Neural crest cell (in vitro differentiated cells): ENCODE data around the gene SLAMF6. TPM values are rescaled to one million over a fixed set of nuclear protein-coding genes. Genes with fewer than 3 reads are reported as not detected.

Experiments used
- DNase-seq: peaks from one replicate; pipeline ENCODE4 v3.0.0; 2021; ENCODE audit warnings: low read depth, mixed read lengths, low spot score
- H3K27ac Mint-ChIP-seq: one replicate; pipeline ENCODE4 v1.8.0; 2021; ENCODE audit warnings: mild to moderate bottlenecking, mixed read lengths; ENCODE audit not compliant: unreplicated experiment
- H3K27me3 Mint-ChIP-seq: 2 replicates; pipeline ENCODE4 v1.8.0; 2021; ENCODE audit warnings: low read depth, mild to moderate bottlenecking, mixed read lengths
- H3K36me3 Mint-ChIP-seq: 2 replicates; pipeline ENCODE4 v1.8.0; 2021; ENCODE audit warnings: low read depth, mild to moderate bottlenecking, mixed read lengths
- H3K4me1 Mint-ChIP-seq: 2 replicates; pipeline ENCODE4 v1.8.0; 2021; ENCODE audit warnings: mixed read lengths
- H3K4me3 Mint-ChIP-seq: one replicate; pipeline ENCODE4 v1.8.0; 2021; ENCODE audit warnings: mild to moderate bottlenecking, mixed read lengths
- H3K9me3 Mint-ChIP-seq: 2 replicates; pipeline ENCODE4 v1.8.0; 2021; ENCODE audit warnings: mixed read lengths
- CTCF ChIP-seq: fragments of 200-600 bp; sonication (generic); conservative IDR thresholded peaks from 2 replicates; pipeline ENCODE4 v1.5.0; 2021; ENCODE audit warnings: antibody characterized with exemption, mild to moderate bottlenecking
- total RNA-seq: library from RNA; stranded (reverse); gene quantifications from 2 replicates; pipeline ENCODE4 v1.2.1, GENCODE V29; 2021

The SLAMF6 gene
- total RNA-seq, 1 donor from 2014 or later = not detected

- no peak for DNase-seq
- no peak overlapping the region for H3K4me3 Mint-ChIP-seq
- no peaks in the 10 kb centered on the region for H3K36me3 Mint-ChIP-seq
- peaks cover 8% of the 10 kb centered on the region for H3K27me3 Mint-ChIP-seq
- no peaks in the 10 kb centered on the region for H3K4me1 Mint-ChIP-seq
- H3K27ac Mint-ChIP-seq = no peak overlapping the region
- H3K9me3 Mint-ChIP-seq = peaks cover 3% of the 10 kb centered on the region
- TF ChIP-seq CTCF = no peak
Measured at GRCh38 chr1:160436966-160437365, 86.1 kb downstream of the SLAMF6 start.

Other genes starting within 250 kb of the SLAMF6 start
- 85.5 and 87.4 TPM in 2 replicates for gene PEX19, start 238.1 kb downstream of the SLAMF6 start, total RNA-seq
- gene COPA, start 180.0 kb downstream of the SLAMF6 start, total RNA-seq = 123 and 124 TPM in 2 replicates
- 83.1 and 98.8 TPM in 2 replicates for gene NCSTN, start 179.9 kb downstream of the SLAMF6 start, total RNA-seq
- 10.0 and 10.6 TPM in 2 replicates for gene NHLH1, start 156.2 kb downstream of the SLAMF6 start, total RNA-seq
- gene VANGL2, start 122.7 kb downstream of the SLAMF6 start, total RNA-seq = 106 and 109 TPM in 2 replicates
- gene CD84, start 56.2 kb upstream of the SLAMF6 start, total RNA-seq = not detected in 2 replicates
- gene SLAMF1, start 123.8 kb upstream of the SLAMF6 start, total RNA-seq = not detected in 2 replicates
- gene CD48, start 188.6 kb upstream of the SLAMF6 start, total RNA-seq = not detected in 2 replicates
- not detected in 2 replicates for gene SLAMF7, start 216.0 kb upstream of the SLAMF6 start, total RNA-seq